B cell (primary cell): ENCODE measurements around the gene CEP95.

ENCODE experiments used
- EZH2 ChIP-seq: IDR thresholded peaks from 2 replicates; pipeline ENCODE4 v1.6.1; 2012; ENCODE audit warnings: borderline replicate concordance, low read depth, mild to moderate bottlenecking, moderate library complexity, low read length; ENCODE audit not compliant: insufficient read depth, poor library complexity, severe bottlenecking
- TF ChIP-seq, protein P1 (sequence below): fragments of 200-600 bp; IDR thresholded peaks from one replicate; pipeline ENCODE4 v1.8.0; 2022; ENCODE audit warnings: antibody characterized with exemption, mild to moderate bottlenecking

- TF ChIP-seq, protein P1, sequence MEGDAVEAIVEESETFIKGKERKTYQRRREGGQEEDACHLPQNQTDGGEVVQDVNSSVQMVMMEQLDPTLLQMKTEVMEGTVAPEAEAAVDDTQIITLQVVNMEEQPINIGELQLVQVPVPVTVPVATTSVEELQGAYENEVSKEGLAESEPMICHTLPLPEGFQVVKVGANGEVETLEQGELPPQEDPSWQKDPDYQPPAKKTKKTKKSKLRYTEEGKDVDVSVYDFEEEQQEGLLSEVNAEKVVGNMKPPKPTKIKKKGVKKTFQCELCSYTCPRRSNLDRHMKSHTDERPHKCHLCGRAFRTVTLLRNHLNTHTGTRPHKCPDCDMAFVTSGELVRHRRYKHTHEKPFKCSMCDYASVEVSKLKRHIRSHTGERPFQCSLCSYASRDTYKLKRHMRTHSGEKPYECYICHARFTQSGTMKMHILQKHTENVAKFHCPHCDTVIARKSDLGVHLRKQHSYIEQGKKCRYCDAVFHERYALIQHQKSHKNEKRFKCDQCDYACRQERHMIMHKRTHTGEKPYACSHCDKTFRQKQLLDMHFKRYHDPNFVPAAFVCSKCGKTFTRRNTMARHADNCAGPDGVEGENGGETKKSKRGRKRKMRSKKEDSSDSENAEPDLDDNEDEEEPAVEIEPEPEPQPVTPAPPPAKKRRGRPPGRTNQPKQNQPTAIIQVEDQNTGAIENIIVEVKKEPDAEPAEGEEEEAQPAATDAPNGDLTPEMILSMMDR = no peak
- no peak for TF ChIP-seq EZH2
Measured at GRCh38 chr17:64500862-64501765, 5.7 kb upstream of the CEP95 start.
